Smooth muscle cell (in vitro differentiated cells): ENCODE measurements around the gene TMCC2. TPM values are rescaled to one million over a fixed set of nuclear protein-coding genes. Genes with fewer than 3 reads are reported as not detected.

Experiments
- DNase-seq: peaks from one replicate; lab custom pipeline; 2025; ENCODE audit not compliant: unreplicated experiment; lab: John Stamatoyannopoulos, UW
- H2AFZ ChIP-seq: fragments of 200-600 bp; sonication (generic); 2 replicates; pipeline ENCODE4 v1.6.0; 2016; ENCODE audit warnings: antibody characterized with exemption, low read depth, mild to moderate bottlenecking
- H3F3A ChIP-seq: fragments of 200-600 bp; sonication (generic); 2 replicates; pipeline ENCODE4 v1.6.0; 2017; ENCODE audit warnings: antibody characterized with exemption, low read depth
- H3K27ac ChIP-seq: fragments of 200-600 bp; sonication (generic); 2 replicates; pipeline ENCODE4 v1.5.1; 2016; ENCODE audit warnings: low read depth, mild to moderate bottlenecking
- H3K27me3 ChIP-seq: fragments of 200-600 bp; sonication (generic); 2 replicates; pipeline ENCODE4 v1.6.1; 2016; ENCODE audit warnings: low read depth, mild to moderate bottlenecking
- H3K36me3 ChIP-seq: fragments of 200-600 bp; sonication (generic); 2 replicates; pipeline ENCODE4 v1.5.1; 2016; ENCODE audit warnings: low read depth
- H3K4me1 ChIP-seq: fragments of 200-600 bp; sonication (generic); 2 replicates; pipeline ENCODE4 v1.5.1; 2016; ENCODE audit warnings: low read depth
- H3K4me2 ChIP-seq: fragments of 200-600 bp; sonication (generic); 2 replicates; pipeline ENCODE4 v1.6.0; 2016; ENCODE audit warnings: mild to moderate bottlenecking
- H3K4me3 ChIP-seq: fragments of 200-600 bp; sonication (generic); 2 replicates; pipeline ENCODE4 v1.5.1; 2016; ENCODE audit warnings: mild to moderate bottlenecking
- H3K79me2 ChIP-seq: fragments of 200-600 bp; sonication (generic); 2 replicates; pipeline ENCODE4 v1.6.0; 2016; ENCODE audit warnings: low read depth, mild to moderate bottlenecking
- H3K9ac ChIP-seq: fragments of 200-600 bp; sonication (generic); 2 replicates; pipeline ENCODE4 v1.6.0; 2016; ENCODE audit warnings: low read depth
- H3K9me3 ChIP-seq: fragments of 200-600 bp; sonication (generic); replicated peaks from 2 replicates; pipeline ENCODE4 v1.5.1; 2016; ENCODE audit warnings: low read depth
- H4K20me1 ChIP-seq: fragments of 200-600 bp; sonication (generic); 2 replicates; pipeline ENCODE4 v1.6.0; 2016; ENCODE audit warnings: low read depth
- WGBS: methylation state at CpG from one replicate; pipeline ENCODE4 v1.1.7; 2016; ENCODE audit warnings: low lambda C conversion rate; 5-methylcytosine and 5-hydroxymethylcytosine counted together
- polyA plus RNA-seq: library from polyadenylated mRNA; unstranded; fragments of >200 nt; fragmentation: Nextera tagmentation; extraction: Ambion mirVana; gene quantifications from 2 replicates; pipeline ENCODE4 v1.2.1, GENCODE V29; 2016
- total RNA-seq: library from RNA; depleted of rRNA; stranded (reverse); fragments of >200 nt; gene quantifications from 2 replicates; pipeline ENCODE4 v1.2.3, GENCODE V29; 2014
- TF ChIP-seq, protein P1 (sequence below): fragments of 200-600 bp; sonication (generic); IDR thresholded peaks from 2 replicates; pipeline ENCODE4 v1.5.1; 2017; ENCODE audit warnings: borderline replicate concordance, mild to moderate bottlenecking, antibody characterized with exemption; ENCODE audit not compliant: insufficient read depth, poor library complexity, severe bottlenecking

TMCC2 gene
- total and polyA plus RNA-seq, 2 experiments from 2014 or later = 3.3 to 5.6 TPM

DNA sequence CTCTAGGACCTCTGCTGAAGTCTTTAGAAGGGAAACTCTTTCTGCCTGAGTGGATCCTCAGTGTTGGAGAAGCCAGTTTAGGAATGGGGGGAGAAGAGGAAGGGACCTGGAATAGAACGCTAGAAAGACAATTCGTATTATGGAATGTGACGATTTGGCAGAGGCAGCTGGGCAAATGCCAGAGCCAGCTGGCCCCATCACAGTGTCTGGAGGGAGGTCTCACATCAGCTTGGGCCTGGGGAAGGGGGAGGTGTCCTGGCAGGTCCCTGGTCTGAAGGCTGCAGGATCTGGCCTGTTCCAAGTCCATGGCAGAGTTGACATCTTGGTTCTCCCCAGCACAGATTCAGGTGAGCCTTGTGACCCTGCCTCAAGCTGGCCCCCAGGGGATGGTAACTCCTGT is 11.3 kb downstream of the TMCC2 start:
- no peak overlapping the region for H3K9ac ChIP-seq
- no peak overlapping the region for H3K4me2 ChIP-seq
- H4K20me1 ChIP-seq = no peaks in the 10 kb centered on the region
- no peak overlapping the region for H3K27ac ChIP-seq
- H3K36me3 ChIP-seq = no peaks in the 10 kb centered on the region
- no peak overlapping the region for H3K4me3 ChIP-seq
- no peak overlapping the region for H2AFZ ChIP-seq
- H3K79me2 ChIP-seq = no peaks in the 10 kb centered on the region
- H3F3A ChIP-seq = no peaks in the 10 kb centered on the region
- H3K4me1 ChIP-seq = no peaks in the 10 kb centered on the region
- no peak for DNase-seq
- TF ChIP-seq, protein P1, sequence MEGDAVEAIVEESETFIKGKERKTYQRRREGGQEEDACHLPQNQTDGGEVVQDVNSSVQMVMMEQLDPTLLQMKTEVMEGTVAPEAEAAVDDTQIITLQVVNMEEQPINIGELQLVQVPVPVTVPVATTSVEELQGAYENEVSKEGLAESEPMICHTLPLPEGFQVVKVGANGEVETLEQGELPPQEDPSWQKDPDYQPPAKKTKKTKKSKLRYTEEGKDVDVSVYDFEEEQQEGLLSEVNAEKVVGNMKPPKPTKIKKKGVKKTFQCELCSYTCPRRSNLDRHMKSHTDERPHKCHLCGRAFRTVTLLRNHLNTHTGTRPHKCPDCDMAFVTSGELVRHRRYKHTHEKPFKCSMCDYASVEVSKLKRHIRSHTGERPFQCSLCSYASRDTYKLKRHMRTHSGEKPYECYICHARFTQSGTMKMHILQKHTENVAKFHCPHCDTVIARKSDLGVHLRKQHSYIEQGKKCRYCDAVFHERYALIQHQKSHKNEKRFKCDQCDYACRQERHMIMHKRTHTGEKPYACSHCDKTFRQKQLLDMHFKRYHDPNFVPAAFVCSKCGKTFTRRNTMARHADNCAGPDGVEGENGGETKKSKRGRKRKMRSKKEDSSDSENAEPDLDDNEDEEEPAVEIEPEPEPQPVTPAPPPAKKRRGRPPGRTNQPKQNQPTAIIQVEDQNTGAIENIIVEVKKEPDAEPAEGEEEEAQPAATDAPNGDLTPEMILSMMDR = no peak
- no peaks in the 10 kb centered on the region for H3K27me3 ChIP-seq
- 94% methylated on average over 3 of the region's 3 CpGs for WGBS
- H3K9me3 ChIP-seq = no peaks in the 10 kb centered on the region

DNA sequence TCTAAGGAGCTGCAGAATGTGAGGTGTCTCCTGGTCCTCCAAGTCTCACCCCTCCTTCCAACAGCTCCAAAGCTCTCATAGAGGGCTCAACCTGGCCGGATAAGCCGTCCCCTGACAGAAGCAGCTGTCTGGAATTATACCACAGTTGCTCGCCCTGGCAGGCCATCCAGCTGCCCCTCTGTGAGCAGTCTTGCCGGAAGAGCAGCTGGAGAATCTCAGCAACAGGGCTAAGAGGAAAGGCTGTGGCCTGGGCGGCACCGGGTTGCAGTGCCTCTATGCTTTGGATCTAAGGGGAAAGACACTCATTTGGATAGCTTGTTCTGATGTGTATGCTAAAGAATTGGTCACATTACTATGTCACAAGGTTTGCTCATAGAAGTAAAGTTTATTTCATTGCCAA is 12.4 kb downstream of the TMCC2 start:
- Histone ChIP-seq H3K27me3 (no peaks in the 10 kb centered on the region), H3K79me2 (no peaks in the 10 kb centered on the region), H3K27ac (no peak overlapping the region), H4K20me1 (no peaks in the 10 kb centered on the region), H3F3A (no peaks in the 10 kb centered on the region), H3K9me3 (no peaks in the 10 kb centered on the region), H3K4me1 (no peaks in the 10 kb centered on the region), H3K4me2 (no peak overlapping the region), H3K4me3 (no peak overlapping the region), H3K9ac (no peak overlapping the region), H3K36me3 (no peaks in the 10 kb centered on the region), H2AFZ (no peak overlapping the region)
- DNase-seq = no peak
- 81% methylated on average over 6 of the region's 6 CpGs for WGBS
- TF ChIP-seq, protein P1 = no peak

DNA sequence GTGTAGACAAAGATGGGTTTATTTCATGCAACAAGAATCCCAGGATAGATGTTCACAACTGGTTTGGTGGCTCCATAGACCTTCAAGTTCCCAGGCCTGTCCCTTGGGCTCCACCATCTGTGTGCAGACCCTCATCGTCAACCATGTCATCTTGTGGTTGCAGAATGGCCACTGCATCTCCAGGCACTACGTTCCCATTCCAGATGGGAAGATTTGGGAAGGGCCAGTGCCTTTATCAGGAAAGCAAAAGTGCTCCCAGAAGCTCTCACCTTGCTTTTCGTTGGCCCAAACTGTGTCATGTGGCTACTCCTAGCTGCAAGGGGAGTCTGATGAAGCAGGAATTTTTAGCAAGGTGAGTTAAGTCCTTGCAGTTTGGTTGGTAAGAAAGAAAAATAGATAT is 12.8 kb downstream of the TMCC2 start:
- no peak overlapping the region for H3K4me2 ChIP-seq
- no peaks in the 10 kb centered on the region for H3K79me2 ChIP-seq
- no peaks in the 10 kb centered on the region for H3K27me3 ChIP-seq
- H2AFZ ChIP-seq = no peak overlapping the region
- no peaks in the 10 kb centered on the region for H3F3A ChIP-seq
- H3K4me1 ChIP-seq = no peaks in the 10 kb centered on the region
- no peaks in the 10 kb centered on the region for H4K20me1 ChIP-seq
- H3K9me3 ChIP-seq = no peaks in the 10 kb centered on the region
- WGBS = 90% methylated on average over 3 of the region's 3 CpGs
- TF ChIP-seq, protein P1 = no peak
- no peak overlapping the region for H3K4me3 ChIP-seq
- H3K36me3 ChIP-seq = no peaks in the 10 kb centered on the region
- no peak overlapping the region for H3K9ac ChIP-seq
- no peak for DNase-seq
- H3K27ac ChIP-seq = no peak overlapping the region

DNA sequence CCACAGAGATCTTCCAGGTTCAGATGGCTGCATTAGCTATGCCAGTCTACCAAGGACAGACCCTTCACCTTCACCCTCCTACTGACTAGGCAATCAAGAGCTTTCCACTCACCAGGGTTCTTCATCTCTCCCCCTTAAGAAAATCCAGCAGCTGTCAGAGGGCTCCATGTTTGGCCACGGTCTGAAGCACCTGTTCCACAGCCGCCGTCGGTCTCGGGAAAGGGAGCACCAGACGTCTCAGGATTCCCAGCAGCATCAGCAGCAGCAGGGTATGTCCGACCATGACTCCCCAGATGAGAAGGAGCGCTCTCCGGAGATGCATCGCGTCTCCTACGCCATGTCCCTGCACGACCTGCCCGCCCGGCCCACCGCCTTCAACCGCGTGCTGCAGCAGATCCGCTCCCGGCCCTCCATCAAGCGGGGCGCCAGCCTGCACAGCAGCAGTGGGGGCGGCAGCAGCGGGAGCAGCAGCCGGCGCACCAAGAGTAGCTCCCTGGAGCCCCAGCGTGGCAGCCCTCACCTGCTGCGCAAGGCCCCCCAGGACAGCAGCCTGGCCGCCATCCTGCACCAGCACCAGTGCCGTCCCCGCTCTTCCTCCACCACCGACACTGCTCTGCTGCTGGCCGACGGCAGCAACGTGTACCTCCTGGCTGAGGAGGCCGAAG is 13.8 kb downstream of the TMCC2 start:
- Histone ChIP-seq H3K27me3 (no peaks in the 10 kb centered on the region), H3F3A (no peaks in the 10 kb centered on the region), H3K4me1 (no peaks in the 10 kb centered on the region), H4K20me1 (no peaks in the 10 kb centered on the region), H3K4me3 (no peak overlapping the region), H3K27ac (no peak overlapping the region), H2AFZ (no peak overlapping the region), H3K9me3 (no peaks in the 10 kb centered on the region), H3K36me3 (no peaks in the 10 kb centered on the region), H3K79me2 (no peaks in the 10 kb centered on the region), H3K9ac (no peak overlapping the region), H3K4me2 (no peak overlapping the region)
- 98% methylated on average over 22 of the region's 36 CpGs for WGBS
- DNase-seq = no peak
- TF ChIP-seq, protein P1 = no peak
